Posterior cingulate gyrus (tissue), 11 donors: ENCODE data around the gene SLC38A8.

Source experiments
- DNase-seq, 10 donors: peaks; one replicate each; pipeline versions ENCODE4 v3.0.0 to v3.0.0-alpha.2; 2020 to 2021; ENCODE audit warnings: mixed read lengths in 3 of 10
- intact Hi-C: fragments of 100-400 bp; cut with DNase I; formaldehyde crosslinking; loops from one replicate; pipeline ENCODE4 v1.15.1; 2023

Gene SLC38A8

GRCh38 chr16:84071121-84071520 lies 28.5 kb upstream of the SLC38A8 start:
- no peak for DNase-seq
- intact Hi-C loops, result no loop called here

GRCh38 chr16:84069540-84069939 lies 26.9 kb upstream of the SLC38A8 start:
- intact Hi-C loops, result no loop called here
- peak in 1 of 10 donors; percentile 80 for DNase-seq

DNA sequence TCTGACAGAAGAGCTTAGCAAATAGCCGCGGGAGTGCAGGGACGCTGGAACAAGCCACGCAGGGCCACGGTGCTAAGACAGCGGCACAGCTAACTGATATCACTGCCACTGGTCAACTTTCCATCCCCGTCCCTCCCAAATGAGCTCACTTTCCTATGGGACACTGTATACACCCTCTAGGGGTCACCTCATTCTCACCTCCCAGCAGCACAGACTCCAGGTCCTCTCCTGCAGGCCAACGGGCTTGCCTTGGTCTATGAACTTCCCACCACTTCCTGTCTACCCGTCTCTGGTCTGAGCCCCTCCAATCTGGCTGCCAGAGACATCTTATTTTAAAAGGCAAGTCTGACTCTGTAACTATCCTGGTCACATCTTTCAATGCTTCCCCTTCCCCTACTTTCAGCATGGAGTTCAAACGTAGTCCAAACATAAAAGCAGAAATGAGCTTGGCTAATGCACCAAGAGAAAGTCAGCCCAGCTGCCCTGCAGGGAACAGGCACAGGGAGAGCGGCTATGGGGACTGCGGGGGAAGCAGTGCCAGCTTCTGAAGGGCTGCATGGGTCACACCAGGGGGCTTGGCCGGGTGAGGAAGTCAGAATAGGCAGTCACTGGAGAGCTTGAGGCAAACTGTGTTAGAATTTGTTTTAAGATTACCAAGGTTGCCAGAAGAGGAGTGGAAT lies 26.3 kb upstream of the SLC38A8 start:
- intact Hi-C loops, result no loop called here
- DNase-seq, result peak in 1 of 10 donors; percentile 49

- intact Hi-C loops, result no loop called here
- peak in 1 of 10 donors; percentile 74 for DNase-seq
Observed at GRCh38 chr16:84068041-84068440, 25.4 kb upstream of the SLC38A8 start.

DNA sequence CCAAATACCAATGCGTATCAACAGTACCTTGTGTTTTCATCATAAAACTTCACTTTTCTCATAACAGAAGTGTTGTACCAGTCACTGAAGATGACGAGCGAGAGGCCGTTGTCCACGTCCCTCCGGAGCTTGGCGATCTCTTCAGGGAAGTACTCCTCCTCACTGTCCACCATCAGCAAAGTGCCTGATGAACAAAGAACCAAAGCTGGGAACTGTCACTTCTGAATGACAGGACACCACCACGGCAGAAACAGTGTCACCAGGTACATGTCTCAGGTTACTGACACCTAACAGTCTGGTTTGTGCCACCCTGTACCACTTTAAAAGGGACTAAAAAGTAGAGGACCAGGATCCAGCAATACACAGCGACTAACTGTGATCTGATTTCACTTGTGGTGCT lies 25.0 kb upstream of the SLC38A8 start:
- DNase-seq, result peak in 1 of 10 donors; percentile 5
- intact Hi-C loops, result no loop called here

- intact Hi-C loops, result loop anchor here (1.0 kb wide), 2 partner anchors 98 to 109 kb away; no protein-coding TSS in a partner anchor
- DNase-seq, result peak in 7 of 10 donors; percentile 62 to 93 (median 74)
Observed at GRCh38 chr16:84065536-84066132, 23.0 kb upstream of the SLC38A8 start.

DNA sequence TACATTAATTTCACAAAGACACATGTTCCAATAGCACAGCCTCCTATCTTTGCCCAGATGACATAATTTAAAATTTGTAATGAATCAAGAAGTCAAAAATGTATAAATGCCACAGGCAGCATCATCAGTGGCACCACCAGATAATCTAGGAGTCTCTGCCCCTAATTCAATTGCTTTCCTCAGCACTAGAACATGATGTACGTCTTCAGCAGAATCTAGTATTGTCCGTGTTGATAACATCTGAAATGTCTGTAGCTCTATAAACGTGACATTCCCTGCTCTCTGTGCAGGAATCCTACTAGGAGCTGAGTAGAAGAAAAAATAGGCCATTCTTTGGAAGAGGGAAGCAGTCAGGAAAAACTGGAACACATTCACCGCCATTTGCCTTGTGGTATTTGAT lies 21.4 kb upstream of the SLC38A8 start:
- intact Hi-C loops, result no loop called here
- no peak for DNase-seq

DNA sequence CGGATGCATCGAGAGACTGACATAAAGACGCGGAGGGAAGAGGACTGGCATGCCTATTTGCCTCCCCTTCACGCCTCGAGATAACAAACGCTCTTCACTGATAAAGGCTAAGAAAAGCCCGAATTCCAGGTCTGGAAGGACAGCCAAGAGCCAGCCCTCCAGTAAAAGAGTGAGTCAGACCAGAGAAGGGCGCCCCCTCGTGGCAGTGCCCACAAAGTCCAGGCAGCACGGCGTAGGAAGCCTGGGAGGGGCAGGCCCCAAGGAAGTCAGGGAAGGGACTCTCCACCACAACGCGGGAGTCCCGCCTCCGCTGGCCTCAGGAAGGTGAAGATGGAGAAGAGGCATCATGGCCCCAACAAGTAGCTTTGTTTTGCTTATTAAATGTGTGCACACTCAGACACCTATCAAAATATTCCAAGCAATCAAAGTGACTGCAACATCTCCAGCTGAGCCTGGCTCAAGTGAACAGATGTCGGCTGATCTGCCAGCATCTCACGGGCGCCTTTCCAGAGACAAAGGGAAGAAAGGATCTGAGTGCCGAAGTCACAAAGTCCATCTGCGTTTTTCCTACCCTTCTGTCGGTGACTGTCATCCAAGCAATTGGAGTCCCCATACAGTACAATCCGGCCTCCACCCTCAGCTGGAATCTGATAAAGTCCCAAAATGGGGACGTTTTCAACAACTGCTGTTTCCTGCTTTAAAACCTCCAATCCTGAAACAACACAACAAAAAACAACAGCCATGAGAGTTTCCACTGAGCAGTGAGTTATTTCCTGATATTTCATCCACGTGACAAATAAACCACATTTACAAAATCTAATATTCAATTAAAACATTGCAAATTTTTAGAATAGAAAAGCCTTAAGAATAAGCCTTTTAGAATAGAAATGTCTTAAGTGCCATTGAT lies 20.4 kb upstream of the SLC38A8 start:
- intact Hi-C loops, result loop anchor here (1.0 kb wide), 1 partner anchor 95 kb away; the partner anchor contains the start of gene NECAB2
- peak; percentile 68 to 97 (median 85) for DNase-seq

GRCh38 chr16:84061236-84061819 lies 18.7 kb upstream of the SLC38A8 start:
- intact Hi-C loops, result no loop called here
- peak in 1 of 10 donors; percentile 31 for DNase-seq

GRCh38 chr16:84059946-84060901 lies 17.6 kb upstream of the SLC38A8 start:
- intact Hi-C loops, result no loop called here
- DNase-seq, result peak in 1 of 10 donors; percentile 70

DNA sequence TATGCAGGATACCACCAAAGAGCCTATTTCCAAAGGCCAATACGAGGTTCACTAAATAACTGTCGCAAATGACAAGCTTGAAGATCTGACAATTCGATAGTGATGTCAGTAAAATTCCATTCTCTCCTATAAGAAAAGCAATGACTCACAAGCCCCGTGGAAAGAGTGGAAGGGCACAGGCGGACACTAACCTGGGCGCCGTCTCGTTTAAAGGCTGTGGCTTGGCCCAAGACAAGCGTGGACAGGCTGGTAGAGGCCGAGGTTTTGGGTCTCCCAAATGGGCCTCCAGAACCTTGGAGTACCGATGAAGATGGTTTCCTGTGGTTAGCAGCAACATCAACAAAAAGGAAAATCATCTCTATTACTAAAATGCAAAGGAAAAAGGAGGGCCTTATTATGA lies 16.5 kb upstream of the SLC38A8 start:
- intact Hi-C loops, result no loop called here
- peak in 1 of 10 donors; percentile 45 for DNase-seq

DNA sequence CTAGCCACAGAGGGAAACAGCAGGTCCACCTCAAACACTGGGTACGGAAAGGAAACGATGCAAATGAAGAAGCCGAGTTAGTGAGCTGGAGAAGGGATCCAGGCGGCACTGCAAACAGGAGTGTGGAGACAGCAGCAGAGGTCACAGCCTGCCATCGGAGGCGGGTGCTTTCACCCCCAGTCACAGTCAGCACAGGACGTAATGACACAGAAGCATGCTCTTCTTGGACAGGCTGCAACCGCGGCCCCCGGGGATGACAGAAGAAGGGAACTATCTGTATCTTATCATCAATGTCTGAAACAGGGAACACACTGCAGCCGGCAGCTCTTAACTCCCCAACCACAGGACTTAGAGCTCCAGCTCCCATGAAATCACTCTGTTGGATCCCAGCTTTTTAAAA lies 16.1 kb upstream of the SLC38A8 start:
- peak in 2 of 10 donors; percentile 16 to 77 for DNase-seq
- intact Hi-C loops, result no loop called here

DNA sequence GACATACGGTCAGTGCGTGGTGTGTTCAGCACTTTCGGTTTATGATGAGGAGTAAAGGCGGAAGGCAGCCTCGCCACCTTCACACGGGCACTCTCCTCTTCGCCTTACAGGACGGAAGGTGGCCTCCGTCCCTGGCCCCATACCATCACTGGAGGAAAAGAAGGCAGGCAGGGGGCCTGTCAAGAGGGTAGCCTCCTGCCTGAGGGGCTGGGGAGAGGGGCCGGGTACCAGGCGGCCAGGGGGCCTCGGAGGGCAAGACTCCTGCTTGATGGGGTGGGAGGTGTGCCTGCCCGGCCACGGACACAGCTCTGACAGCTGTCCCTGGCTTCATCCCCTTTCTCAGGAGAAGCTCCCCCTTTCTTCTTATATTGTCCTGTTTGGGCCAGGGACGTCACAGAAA lies 15.6 kb upstream of the SLC38A8 start:
- DNase-seq, result peak in 3 of 10 donors; percentile 5 to 66 (median 57)
- intact Hi-C loops, result no loop called here

DNA sequence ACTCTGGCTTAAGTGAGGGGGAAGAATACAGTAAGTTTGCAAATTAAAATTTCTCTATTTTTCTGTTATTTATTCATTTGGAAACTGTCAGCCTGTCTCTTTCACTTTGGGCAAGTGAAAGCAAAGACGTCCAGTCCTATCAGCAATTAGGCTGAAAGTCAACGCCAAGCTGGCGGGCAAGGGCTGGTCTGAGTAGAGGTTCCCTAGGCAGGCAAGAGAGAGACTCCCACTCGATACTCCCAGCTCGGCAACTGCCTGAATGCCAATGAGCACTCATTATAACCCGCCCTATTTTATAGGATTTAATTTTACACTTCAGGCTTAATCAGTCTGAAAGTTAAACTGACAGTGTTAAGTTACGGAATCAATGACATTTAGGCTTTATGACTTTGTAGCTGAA lies 14.3 kb upstream of the SLC38A8 start:
- DNase-seq, result peak in 2 of 10 donors; percentile 15 to 35
- intact Hi-C loops, result no loop called here

DNA sequence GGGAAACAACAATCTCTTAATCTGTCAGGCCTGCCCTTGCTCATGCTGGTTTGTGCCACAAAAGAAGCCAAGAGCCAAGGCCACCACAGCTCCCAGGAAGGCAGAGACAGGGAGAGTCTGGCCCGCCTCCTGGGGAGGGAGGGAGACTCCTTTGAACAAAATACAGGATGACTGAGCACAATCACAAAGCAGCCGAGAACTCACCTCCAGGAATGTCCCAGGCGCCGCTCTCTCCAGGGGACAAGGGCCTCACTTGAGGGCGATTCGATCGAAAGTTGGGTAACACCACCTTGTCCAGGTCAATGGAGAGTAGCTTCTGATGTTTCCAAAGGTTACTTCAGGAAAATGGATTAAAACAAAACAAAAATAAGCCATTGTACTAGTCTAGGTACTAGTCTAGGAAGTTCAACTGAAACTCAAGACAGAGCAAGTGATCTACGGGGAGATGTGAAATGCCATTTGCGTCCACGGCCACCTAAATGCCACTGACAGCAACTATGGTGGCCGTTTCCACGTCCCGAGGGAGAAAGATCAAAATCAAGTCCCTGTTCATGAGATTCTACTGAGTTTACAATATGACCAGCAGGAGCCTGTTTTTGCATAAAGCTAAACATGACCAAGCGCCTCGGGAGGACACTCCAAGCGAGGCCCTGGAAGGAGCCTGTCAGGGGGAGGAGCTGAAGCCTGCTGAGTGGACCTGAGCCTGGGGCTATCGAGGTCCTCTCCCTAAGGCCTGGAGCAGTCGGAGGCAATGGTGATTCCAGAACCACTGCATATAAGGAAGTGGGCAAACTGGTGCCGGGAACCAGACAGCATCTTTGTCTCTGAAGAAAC lies 13.4 kb upstream of the SLC38A8 start:
- DNase-seq, result peak in 3 of 10 donors; percentile 12 to 72 (median 54)
- intact Hi-C loops, result no loop called here

DNA sequence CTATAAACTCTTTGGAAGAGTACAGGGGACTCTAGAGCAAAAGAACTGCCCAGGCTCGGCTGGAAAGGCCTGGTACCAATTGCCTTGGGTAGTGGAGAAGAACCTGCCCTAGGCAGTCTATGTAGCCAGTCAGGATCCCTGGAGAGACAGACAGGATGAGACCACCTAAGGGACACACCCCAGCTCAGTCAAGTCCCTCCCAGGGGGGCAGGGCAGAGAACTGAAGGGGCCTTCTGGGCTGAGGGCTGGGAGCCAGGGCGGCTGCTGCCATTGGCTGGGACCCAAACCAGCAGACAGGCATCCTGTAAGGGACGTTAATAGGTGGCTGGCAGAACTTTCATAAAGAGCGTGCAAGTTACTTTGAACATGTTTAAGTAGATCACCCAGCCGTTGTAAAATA lies 12.8 kb upstream of the SLC38A8 start:
- intact Hi-C loops, result no loop called here
- DNase-seq, result peak in 3 of 10 donors; percentile 8 to 81 (median 54)

DNA sequence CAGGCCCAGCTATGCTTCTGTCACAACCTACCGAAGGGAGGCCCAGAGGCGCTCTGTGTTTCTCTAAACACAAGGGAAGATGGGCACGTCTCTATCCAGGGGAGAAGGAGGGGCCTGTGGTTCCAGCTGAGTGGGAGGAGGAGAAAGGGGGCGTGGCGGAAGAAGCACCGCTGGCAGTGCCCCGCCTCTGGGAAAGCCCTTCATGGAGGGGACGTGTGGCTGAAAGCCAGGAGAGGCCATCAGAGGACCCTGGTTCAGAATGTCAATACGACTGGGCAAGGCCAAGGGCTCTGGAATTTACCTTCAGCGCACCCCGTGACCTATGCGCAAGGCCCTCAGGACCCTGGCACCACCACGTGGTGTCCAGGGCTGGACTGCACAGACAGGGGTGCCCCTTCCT lies 12.3 kb upstream of the SLC38A8 start:
- DNase-seq, result peak in 3 of 10 donors; percentile 21 to 73 (median 32)
- intact Hi-C loops, result no loop called here

GRCh38 chr16:84054271-84054670 lies 11.7 kb upstream of the SLC38A8 start:
- DNase-seq, result peak in 3 of 10 donors; percentile 18 to 75 (median 66)
- intact Hi-C loops, result no loop called here
